Suprapubic skin (tissue), 4 donors: Measurements from ENCODE around the gene NARF.

Source experiments
- EP300 ChIP-seq: sonication (generic); formaldehyde crosslinking; IDR thresholded peaks from one replicate; pipeline ENCODE4 v1.6.1; 2017; ENCODE audit warnings: antibody characterized with exemption
- POLR2A ChIP-seq, 2 donors: fragments of 450-650 bp; IDR thresholded peaks; one replicate each; pipeline ENCODE4 v1.6.1; 2017; ENCODE audit warnings: antibody characterized with exemption in 2 of 2, mild to moderate bottlenecking in 2 of 2, moderate library complexity in 2 of 2
- POLR2AphosphoS5 ChIP-seq, 3 donors: sonication (generic); formaldehyde crosslinking; IDR thresholded peaks; one replicate each; pipeline ENCODE4 v1.6.1; 2017; ENCODE audit warnings: antibody characterized with exemption in 3 of 3
- TF ChIP-seq, protein P1 (sequence below), 2 donors: fragments of 200-600 bp in 1 of 2; fragments of 450-650 bp in 1 of 2; sonication (generic) in 1 of 2; IDR thresholded peaks; one replicate each; pipeline ENCODE4 v1.5.1; 2016 to 2019; ENCODE audit warnings: antibody characterized with exemption in 2 of 2, mild to moderate bottlenecking in 1 of 2, moderate library complexity in 1 of 2

DNA sequence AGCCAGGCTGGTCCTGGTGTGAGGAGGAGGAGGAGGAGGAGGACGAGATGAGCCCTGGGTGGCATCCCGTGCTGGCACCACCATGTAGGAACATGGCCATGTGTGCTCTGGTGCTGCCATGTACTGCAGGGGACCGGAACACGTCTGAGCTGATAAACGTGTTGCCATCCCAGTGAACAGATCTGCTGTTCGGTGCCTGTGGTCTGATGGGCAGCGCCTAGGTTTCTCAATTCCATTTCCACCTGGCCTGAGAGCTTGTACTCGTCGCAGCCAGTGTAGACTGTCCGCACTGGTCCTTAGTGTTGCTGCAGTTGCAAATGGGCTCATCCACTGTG lies 32.6 kb downstream of the NARF start:
- TF ChIP-seq POLR2A (IDR thresholded peaks at IDR 0.05) (no peak), POLR2AphosphoS5 (IDR thresholded peaks at IDR 0.05) (no peak), EP300 (no peak)
- TF ChIP-seq, protein P1, sequence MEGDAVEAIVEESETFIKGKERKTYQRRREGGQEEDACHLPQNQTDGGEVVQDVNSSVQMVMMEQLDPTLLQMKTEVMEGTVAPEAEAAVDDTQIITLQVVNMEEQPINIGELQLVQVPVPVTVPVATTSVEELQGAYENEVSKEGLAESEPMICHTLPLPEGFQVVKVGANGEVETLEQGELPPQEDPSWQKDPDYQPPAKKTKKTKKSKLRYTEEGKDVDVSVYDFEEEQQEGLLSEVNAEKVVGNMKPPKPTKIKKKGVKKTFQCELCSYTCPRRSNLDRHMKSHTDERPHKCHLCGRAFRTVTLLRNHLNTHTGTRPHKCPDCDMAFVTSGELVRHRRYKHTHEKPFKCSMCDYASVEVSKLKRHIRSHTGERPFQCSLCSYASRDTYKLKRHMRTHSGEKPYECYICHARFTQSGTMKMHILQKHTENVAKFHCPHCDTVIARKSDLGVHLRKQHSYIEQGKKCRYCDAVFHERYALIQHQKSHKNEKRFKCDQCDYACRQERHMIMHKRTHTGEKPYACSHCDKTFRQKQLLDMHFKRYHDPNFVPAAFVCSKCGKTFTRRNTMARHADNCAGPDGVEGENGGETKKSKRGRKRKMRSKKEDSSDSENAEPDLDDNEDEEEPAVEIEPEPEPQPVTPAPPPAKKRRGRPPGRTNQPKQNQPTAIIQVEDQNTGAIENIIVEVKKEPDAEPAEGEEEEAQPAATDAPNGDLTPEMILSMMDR (IDR thresholded peaks at IDR 0.05) = no peak
